Mesenchymal stem cell (in vitro differentiated cells and primary cell): ENCODE data around the gene CPNE7.
A peak's percentile ranks its signal among the peaks of the same experiment; 100 is the strongest.

Experiments
- DNase-seq: peaks from one replicate; pipeline ENCODE4 v3.0.0-alpha.2; 2013
- H2AFZ ChIP-seq: one replicate; pipeline ENCODE4 v1.6.1; 2013; ENCODE audit warnings: low read depth, mild to moderate bottlenecking, control low read depth, inconsistent platforms, low read length, moderate library complexity
- H2AK5ac ChIP-seq: 2 replicates; pipeline ENCODE4 v1.6.1; 2013; ENCODE audit warnings: low read length, moderate library complexity, mild to moderate bottlenecking, inconsistent platforms; ENCODE audit not compliant: severe bottlenecking
- H2BK120ac ChIP-seq: one replicate; pipeline ENCODE4 v1.6.1; 2013; ENCODE audit warnings: low read depth, mild to moderate bottlenecking, inconsistent platforms, low read length, moderate library complexity
- H2BK12ac ChIP-seq, 2 experiments: one replicate each; pipeline ENCODE4 v1.6.1; 2013; ENCODE audit warnings: inconsistent platforms in 2 of 2, low read length in 2 of 2, mild to moderate bottlenecking in 2 of 2, moderate library complexity in 2 of 2, control low read depth in 1 of 2
- H2BK15ac ChIP-seq: one replicate; pipeline ENCODE4 v1.6.1; 2013; ENCODE audit warnings: mild to moderate bottlenecking, low read depth, inconsistent platforms; ENCODE audit not compliant: poor library complexity, severe bottlenecking
- H2BK5ac ChIP-seq: 2 replicates; pipeline ENCODE4 v1.6.1; 2013; ENCODE audit warnings: low read depth, mild to moderate bottlenecking, low read length, control low read depth, inconsistent platforms; ENCODE audit not compliant: poor library complexity, severe bottlenecking
- H3K14ac ChIP-seq, 2 experiments: one replicate each; pipeline ENCODE4 v1.6.1; 2013; ENCODE audit warnings: inconsistent platforms in 2 of 2, low read length in 2 of 2, control low read depth in 1 of 2, mild to moderate bottlenecking in 1 of 2, moderate library complexity in 1 of 2
- H3K18ac ChIP-seq, 2 experiments: one replicate each; pipeline ENCODE4 v1.6.1; 2013; ENCODE audit warnings: inconsistent platforms in 2 of 2, low read length in 2 of 2, control low read depth in 1 of 2, low read depth in 1 of 2, mild to moderate bottlenecking in 1 of 2
- H3K23ac ChIP-seq, 2 experiments: one replicate each; pipeline ENCODE4 v1.6.1; 2013; ENCODE audit warnings: inconsistent platforms in 2 of 2, low read length in 2 of 2, mild to moderate bottlenecking in 2 of 2, moderate library complexity in 2 of 2, control low read depth in 1 of 2
- H3K27ac ChIP-seq: 2 replicates; pipeline ENCODE4 v1.5.1; 2013; ENCODE audit warnings: mild to moderate bottlenecking, moderate library complexity, low read length, control low read depth, inconsistent platforms; ENCODE audit not compliant: poor library complexity, severe bottlenecking
- H3K27me3 ChIP-seq, 2 experiments: 2 replicates each; pipeline versions ENCODE4 v1.6.1 to v1.7.0; 2013; ENCODE audit warnings: low read length in 2 of 2, mild to moderate bottlenecking in 2 of 2, moderate library complexity in 2 of 2, control low read depth in 1 of 2, inconsistent platforms in 1 of 2; ENCODE audit not compliant: control insufficient read depth in 1 of 2, insufficient read depth in 1 of 2
- H3K36me3 ChIP-seq, 2 experiments: 2 replicates each; pipeline versions ENCODE4 v1.6.1 to v1.7.0; 2013; ENCODE audit warnings: low read length in 2 of 2, control low read depth in 1 of 2, inconsistent platforms in 1 of 2, low read depth in 1 of 2, mild to moderate bottlenecking in 1 of 2; ENCODE audit not compliant: insufficient read depth in 2 of 2, control insufficient read depth in 1 of 2
- H3K4ac ChIP-seq, 2 experiments: one replicate each; pipeline ENCODE4 v1.6.1; 2013; ENCODE audit warnings: inconsistent platforms in 2 of 2, low read length in 2 of 2, mild to moderate bottlenecking in 2 of 2, moderate library complexity in 2 of 2, control low read depth in 1 of 2, low read depth in 1 of 2
- H3K4me1 ChIP-seq: 2 replicates; pipeline ENCODE4 v1.6.1; 2013; ENCODE audit warnings: low read depth, low read length, control low read depth; ENCODE audit not compliant: control insufficient read depth, insufficient read depth
- H3K4me2 ChIP-seq: 2 replicates; pipeline ENCODE4 v1.6.1; 2013; ENCODE audit warnings: low read length, mild to moderate bottlenecking, inconsistent platforms; ENCODE audit not compliant: poor library complexity, severe bottlenecking
- H3K4me3 ChIP-seq, 2 experiments: 2 replicates each; pipeline versions ENCODE4 v1.5.1 to v1.7.0; 2013; ENCODE audit warnings: low read length in 2 of 2, mild to moderate bottlenecking in 2 of 2, control low read depth in 1 of 2, low read depth in 1 of 2; ENCODE audit not compliant: insufficient read depth in 1 of 2
- H3K79me1 ChIP-seq: replicated peaks from 2 replicates; pipeline ENCODE4 v1.6.1; 2013; ENCODE audit warnings: mild to moderate bottlenecking, control low read depth, low read length, inconsistent platforms; ENCODE audit not compliant: poor library complexity, severe bottlenecking
- H3K9ac ChIP-seq: 2 replicates; pipeline ENCODE4 v1.7.0; 2013; ENCODE audit warnings: mild to moderate bottlenecking, low read length, moderate library complexity
- H3K9me3 ChIP-seq: 2 replicates; pipeline ENCODE4 v1.7.0; 2013; ENCODE audit warnings: mild to moderate bottlenecking, low read length; ENCODE audit not compliant: control insufficient read depth
- H4K8ac ChIP-seq: one replicate; pipeline ENCODE4 v1.6.1; 2013; ENCODE audit warnings: inconsistent platforms, mild to moderate bottlenecking, low read length, moderate library complexity
- H4K91ac ChIP-seq: one replicate; pipeline ENCODE4 v1.6.1; 2013; ENCODE audit warnings: mild to moderate bottlenecking, low read length, inconsistent platforms
- whole genome bisulfite sequencing: methylation state at CpG from one replicate; pipeline ENCODE4 v1.1.7; 2013; ENCODE audit warnings: mixed read lengths; 5-methylcytosine and 5-hydroxymethylcytosine counted together

CPNE7 gene

GRCh38 chr16:89561142-89561883, 14.2 kb upstream of the CPNE7 start:
- Histone ChIP-seq H3K79me1 (peaks cover 4% of the 10 kb centered on the region), H3K23ac (no peak overlapping the region), H3K4me3 (peak overlapping the region; percentile 82 to 87), H2AK5ac (no peak overlapping the region), H3K4me2 (peak overlapping the region; percentile 51), H3K18ac (peak overlapping the region; percentile 89 to 98), H3K4ac (peak overlapping the region; percentile 83 to 99), H2BK5ac (no peak overlapping the region), H4K8ac (peak overlapping the region; percentile 98), H2AFZ (no peak overlapping the region), H3K4me1 (peaks cover 34% of the 10 kb centered on the region), H3K27ac (no peak overlapping the region), H3K36me3 (peaks cover 58 to 62% of the 10 kb centered on the region in 2 experiments), H3K9me3 (no peaks in the 10 kb centered on the region), H3K14ac (peak overlapping the region in 1 of 2 experiments; percentile 75), H3K27me3 (no peaks in the 10 kb centered on the region), H2BK15ac (no peak overlapping the region), H3K9ac (peak overlapping the region; percentile 99), H2BK12ac (peak overlapping the region in 1 of 2 experiments; percentile 42), H2BK120ac (no peak overlapping the region), H4K91ac (peak overlapping the region; percentile 65)
- WGBS = under 1% methylated on average over 55 of the region's 58 CpGs
- DNase-seq = peak; percentile 35

GRCh38 chr16:89561884-89562599, 13.5 kb upstream of the CPNE7 start:
- H3K4me3 ChIP-seq = peak overlapping the region; percentile 82 to 87
- no peak overlapping the region for H2BK5ac ChIP-seq
- WGBS = 63% methylated on average over 22 of the region's 23 CpGs
- H3K79me1 ChIP-seq = peaks cover 4% of the 10 kb centered on the region
- no peaks in the 10 kb centered on the region for H3K27me3 ChIP-seq
- H3K36me3 ChIP-seq = peaks cover 50 to 55% of the 10 kb centered on the region in 2 experiments
- peak overlapping the region; percentile 51 for H3K4me2 ChIP-seq
- no peaks in the 10 kb centered on the region for H3K9me3 ChIP-seq
- no peak overlapping the region for H2BK15ac ChIP-seq
- H3K18ac ChIP-seq = no peak overlapping the region
- no peak overlapping the region for H4K91ac ChIP-seq
- H2BK12ac ChIP-seq = no peak overlapping the region
- H3K27ac ChIP-seq = no peak overlapping the region
- no peak overlapping the region for H2AFZ ChIP-seq
- no peak overlapping the region for H2AK5ac ChIP-seq
- peaks cover 36% of the 10 kb centered on the region for H3K4me1 ChIP-seq
- no peak overlapping the region for H3K4ac ChIP-seq
- H3K14ac ChIP-seq = peak overlapping the region in 1 of 2 experiments; percentile 18
- no peak for DNase-seq
- H4K8ac ChIP-seq = no peak overlapping the region
- H2BK120ac ChIP-seq = no peak overlapping the region
- peak overlapping the region; percentile 99 for H3K9ac ChIP-seq
- peak overlapping the region in 1 of 2 experiments; percentile 57 for H3K23ac ChIP-seq

- Histone ChIP-seq H3K9ac (peak overlapping the region; percentile 99), H3K14ac (no peak overlapping the region), H3K36me3 (peaks cover 43 to 51% of the 10 kb centered on the region in 2 experiments), H4K91ac (no peak overlapping the region), H3K18ac (no peak overlapping the region), H4K8ac (no peak overlapping the region), H2AK5ac (no peak overlapping the region), H3K27me3 (peaks cover 0 to 5% of the 10 kb centered on the region in 2 experiments), H3K23ac (no peak overlapping the region), H2BK12ac (no peak overlapping the region), H3K4me2 (no peak overlapping the region), H3K79me1 (peaks cover 3% of the 10 kb centered on the region), H3K9me3 (no peaks in the 10 kb centered on the region), H2AFZ (no peak overlapping the region), H3K4ac (no peak overlapping the region), H3K4me3 (no peak overlapping the region), H3K4me1 (peaks cover 38% of the 10 kb centered on the region), H2BK5ac (no peak overlapping the region), H2BK120ac (no peak overlapping the region), H3K27ac (no peak overlapping the region), H2BK15ac (no peak overlapping the region)
- WGBS = 86% methylated on average over 12 of the region's 12 CpGs
- no peak for DNase-seq
Measured at GRCh38 chr16:89562939-89563338, 12.6 kb upstream of the CPNE7 start.
